GM23338 (cell line): Measurements from ENCODE around the gene SH3BP4.

Source experiments
- CREB1 ChIP-seq: fragments of 250-450 bp; sonication (Bioruptor Pico); IDR thresholded peaks from 2 replicates; pipeline ENCODE4 v1.5.0; 2020; ENCODE audit warnings: low read depth, mild to moderate bottlenecking, moderate library complexity
- CTCF ChIP-seq, 2 experiments: fragments of 200-600 bp in 1 of 2; sonication (generic) in 1 of 2; conservative IDR thresholded peaks; 2 replicates each; pipeline versions ENCODE4 v1.5.1 to v1.6.1; 2016 to 2017; ENCODE audit warnings: antibody characterized with exemption in 2 of 2, low read depth in 2 of 2, mild to moderate bottlenecking in 2 of 2, moderate library complexity in 1 of 2
- JUNB ChIP-seq: IDR thresholded peaks from one replicate; pipeline ENCODE4 v1.6.1; 2016; ENCODE audit warnings: antibody characterized with exemption; ENCODE audit not compliant: unreplicated experiment
- NANOG ChIP-seq: IDR thresholded peaks from 2 replicates; pipeline ENCODE4 v1.6.1; 2016; ENCODE audit warnings: antibody characterized with exemption, borderline replicate concordance
- POLR2AphosphoS5 ChIP-seq: IDR thresholded peaks from 2 replicates; pipeline ENCODE4 v1.6.1; 2016; ENCODE audit warnings: antibody characterized with exemption, low read depth
- TF ChIP-seq, protein P1 (sequence below): IDR thresholded peaks from one replicate; pipeline ENCODE4 v1.6.1; 2018; ENCODE audit warnings: antibody characterized with exemption; ENCODE audit not compliant: unreplicated experiment

GRCh38 chr2:235032949-235033348 lies 81.1 kb downstream of the SH3BP4 start:
- TF ChIP-seq CTCF (conservative IDR thresholded peaks at IDR 0.05; ENCODE audit: low read depth in 2 of 2) (no peak), CREB1 (CRISPR knock-in tag) (no peak), JUNB (no peak), POLR2AphosphoS5 (no peak), NANOG (no peak)
- TF ChIP-seq, protein P1, sequence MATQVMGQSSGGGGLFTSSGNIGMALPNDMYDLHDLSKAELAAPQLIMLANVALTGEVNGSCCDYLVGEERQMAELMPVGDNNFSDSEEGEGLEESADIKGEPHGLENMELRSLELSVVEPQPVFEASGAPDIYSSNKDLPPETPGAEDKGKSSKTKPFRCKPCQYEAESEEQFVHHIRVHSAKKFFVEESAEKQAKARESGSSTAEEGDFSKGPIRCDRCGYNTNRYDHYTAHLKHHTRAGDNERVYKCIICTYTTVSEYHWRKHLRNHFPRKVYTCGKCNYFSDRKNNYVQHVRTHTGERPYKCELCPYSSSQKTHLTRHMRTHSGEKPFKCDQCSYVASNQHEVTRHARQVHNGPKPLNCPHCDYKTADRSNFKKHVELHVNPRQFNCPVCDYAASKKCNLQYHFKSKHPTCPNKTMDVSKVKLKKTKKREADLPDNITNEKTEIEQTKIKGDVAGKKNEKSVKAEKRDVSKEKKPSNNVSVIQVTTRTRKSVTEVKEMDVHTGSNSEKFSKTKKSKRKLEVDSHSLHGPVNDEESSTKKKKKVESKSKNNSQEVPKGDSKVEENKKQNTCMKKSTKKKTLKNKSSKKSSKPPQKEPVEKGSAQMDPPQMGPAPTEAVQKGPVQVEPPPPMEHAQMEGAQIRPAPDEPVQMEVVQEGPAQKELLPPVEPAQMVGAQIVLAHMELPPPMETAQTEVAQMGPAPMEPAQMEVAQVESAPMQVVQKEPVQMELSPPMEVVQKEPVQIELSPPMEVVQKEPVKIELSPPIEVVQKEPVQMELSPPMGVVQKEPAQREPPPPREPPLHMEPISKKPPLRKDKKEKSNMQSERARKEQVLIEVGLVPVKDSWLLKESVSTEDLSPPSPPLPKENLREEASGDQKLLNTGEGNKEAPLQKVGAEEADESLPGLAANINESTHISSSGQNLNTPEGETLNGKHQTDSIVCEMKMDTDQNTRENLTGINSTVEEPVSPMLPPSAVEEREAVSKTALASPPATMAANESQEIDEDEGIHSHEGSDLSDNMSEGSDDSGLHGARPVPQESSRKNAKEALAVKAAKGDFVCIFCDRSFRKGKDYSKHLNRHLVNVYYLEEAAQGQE: no peak
